HG02852 (cell line): ENCODE measurements around the gene HS3ST3B1.

Experiments used
- ATAC-seq: cut with Tn5 transposase; IDR thresholded peaks from one replicate; pipeline ENCODE4 v1.9.1; 2021; ENCODE audit warnings: mild to moderate bottlenecking, moderate library complexity; ENCODE audit not compliant: unreplicated experiment

HS3ST3B1 gene

DNA sequence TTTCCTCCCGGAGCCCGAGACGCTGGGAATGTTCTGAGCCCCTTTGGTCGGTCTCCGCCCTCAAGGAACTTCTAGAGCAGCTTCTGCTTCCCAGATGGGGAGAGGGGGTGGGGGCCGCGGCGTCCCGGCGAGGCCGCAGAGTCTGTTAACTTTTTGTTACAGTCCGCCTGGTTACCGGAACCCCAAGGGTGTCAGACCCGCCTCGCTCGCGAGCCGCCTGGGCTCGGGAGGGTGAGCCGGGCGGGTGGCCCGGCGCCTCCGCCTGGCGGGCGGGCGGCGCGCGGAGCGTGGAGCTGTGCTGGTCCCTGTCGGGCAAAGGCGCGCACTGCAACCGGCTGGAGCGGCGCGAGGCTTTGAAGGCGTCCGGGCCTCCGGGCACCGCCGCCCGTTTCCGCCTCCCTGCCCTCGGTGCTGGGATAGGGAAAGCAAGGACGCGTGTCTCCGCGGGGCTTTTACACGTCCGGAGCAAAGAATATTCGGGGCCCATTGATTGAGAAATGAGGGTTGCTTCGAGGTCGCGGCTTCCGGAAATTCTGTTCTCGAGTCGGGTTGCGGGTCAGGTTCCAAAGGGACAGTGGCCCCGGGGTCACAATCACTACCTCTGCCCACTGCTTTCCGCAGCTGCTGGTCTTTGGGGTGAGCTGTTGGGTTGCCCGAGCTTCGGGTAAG lies 1.7 kb downstream of the HS3ST3B1 start:
- peak; percentile 49 for ATAC-seq

GRCh38 chr17:14303343-14304221 lies 2.7 kb downstream of the HS3ST3B1 start:
- ATAC-seq: no peak

GRCh38 chr17:14304222-14304772 lies 3.4 kb downstream of the HS3ST3B1 start:
- ATAC-seq: no peak

GRCh38 chr17:14304773-14305517 lies 4.1 kb downstream of the HS3ST3B1 start:
- no peak for ATAC-seq

- ATAC-seq: no peak
Measured at GRCh38 chr17:14305785-14306496, 5.1 kb downstream of the HS3ST3B1 start.

GRCh38 chr17:14306596-14306995 lies 5.7 kb downstream of the HS3ST3B1 start:
- ATAC-seq: no peak

- no peak for ATAC-seq
Measured at GRCh38 chr17:14307560-14308024, 6.7 kb downstream of the HS3ST3B1 start.

- ATAC-seq: no peak
Measured at GRCh38 chr17:14308636-14308964, 7.7 kb downstream of the HS3ST3B1 start.

GRCh38 chr17:14308965-14309879 lies 8.3 kb downstream of the HS3ST3B1 start:
- ATAC-seq: peak; percentile 95

GRCh38 chr17:14310101-14310500 lies 9.2 kb downstream of the HS3ST3B1 start:
- no peak for ATAC-seq

- ATAC-seq: no peak
Measured at GRCh38 chr17:14310605-14311004, 9.7 kb downstream of the HS3ST3B1 start.

DNA sequence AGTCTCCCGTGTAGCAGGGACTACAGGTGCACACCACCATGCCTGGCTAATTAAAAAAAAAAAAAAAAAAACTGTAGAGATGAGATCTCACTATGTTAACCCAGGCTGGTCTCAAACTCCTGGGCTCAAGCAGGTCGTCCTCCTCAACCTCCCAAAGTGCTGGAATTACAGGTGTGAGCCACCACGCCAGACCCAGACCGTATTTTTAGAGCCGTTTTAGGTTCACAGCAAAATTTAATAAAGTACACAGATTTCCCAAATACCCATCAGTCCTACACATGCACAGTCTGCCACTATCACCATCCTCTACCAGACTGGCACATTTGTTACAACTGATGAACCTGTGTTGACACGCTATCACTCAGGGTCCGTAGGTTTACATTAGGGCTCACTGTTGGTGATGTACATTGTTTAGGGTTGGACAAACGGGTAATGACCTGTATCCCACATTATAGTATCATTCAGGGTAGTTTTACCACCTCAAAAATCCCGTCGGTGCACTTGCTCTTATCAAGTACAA lies 10.4 kb downstream of the HS3ST3B1 start:
- no peak for ATAC-seq

DNA sequence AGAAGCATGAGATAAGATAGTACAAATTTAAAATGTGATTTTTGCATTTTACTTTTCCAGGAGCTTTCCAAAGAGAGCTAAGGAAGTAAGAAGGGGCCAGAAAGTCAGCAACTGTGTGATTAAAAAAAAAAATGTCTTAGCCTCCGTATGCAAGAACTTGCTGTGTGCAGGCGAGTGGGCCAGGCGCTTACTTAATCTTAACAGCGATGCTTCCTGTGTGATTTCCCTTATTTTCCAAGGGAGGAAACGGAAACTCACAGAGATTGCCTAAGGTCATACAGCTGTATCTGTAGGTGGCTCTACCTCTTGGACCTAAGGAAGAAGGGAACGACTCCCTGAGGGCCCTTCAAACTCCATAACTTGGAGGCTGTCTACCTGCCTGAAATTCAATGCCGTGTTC lies 11.1 kb downstream of the HS3ST3B1 start:
- no peak for ATAC-seq

DNA sequence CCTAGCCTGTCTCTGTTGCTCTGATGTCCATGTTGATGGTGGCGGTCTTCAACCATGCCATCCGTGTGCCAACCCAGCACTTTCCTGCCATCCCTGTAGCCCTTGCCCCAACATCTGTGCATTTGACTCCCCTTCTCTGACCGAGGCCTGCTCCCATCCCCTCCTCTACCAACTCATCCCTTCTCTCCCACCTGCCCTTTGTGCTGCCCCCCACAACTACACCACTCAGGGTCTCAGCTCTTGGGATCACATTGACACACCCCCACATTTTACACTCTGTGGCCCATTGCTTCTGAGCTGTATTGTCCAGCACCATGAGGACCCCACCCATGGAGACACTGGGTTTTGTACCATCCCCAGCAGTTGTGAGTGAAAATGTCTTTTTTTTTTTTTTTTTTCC lies 11.6 kb downstream of the HS3ST3B1 start:
- no peak for ATAC-seq

GRCh38 chr17:14316126-14316832 lies 15.4 kb downstream of the HS3ST3B1 start:
- no peak for ATAC-seq

GRCh38 chr17:14317383-14317782 lies 16.5 kb downstream of the HS3ST3B1 start:
- ATAC-seq: no peak

DNA sequence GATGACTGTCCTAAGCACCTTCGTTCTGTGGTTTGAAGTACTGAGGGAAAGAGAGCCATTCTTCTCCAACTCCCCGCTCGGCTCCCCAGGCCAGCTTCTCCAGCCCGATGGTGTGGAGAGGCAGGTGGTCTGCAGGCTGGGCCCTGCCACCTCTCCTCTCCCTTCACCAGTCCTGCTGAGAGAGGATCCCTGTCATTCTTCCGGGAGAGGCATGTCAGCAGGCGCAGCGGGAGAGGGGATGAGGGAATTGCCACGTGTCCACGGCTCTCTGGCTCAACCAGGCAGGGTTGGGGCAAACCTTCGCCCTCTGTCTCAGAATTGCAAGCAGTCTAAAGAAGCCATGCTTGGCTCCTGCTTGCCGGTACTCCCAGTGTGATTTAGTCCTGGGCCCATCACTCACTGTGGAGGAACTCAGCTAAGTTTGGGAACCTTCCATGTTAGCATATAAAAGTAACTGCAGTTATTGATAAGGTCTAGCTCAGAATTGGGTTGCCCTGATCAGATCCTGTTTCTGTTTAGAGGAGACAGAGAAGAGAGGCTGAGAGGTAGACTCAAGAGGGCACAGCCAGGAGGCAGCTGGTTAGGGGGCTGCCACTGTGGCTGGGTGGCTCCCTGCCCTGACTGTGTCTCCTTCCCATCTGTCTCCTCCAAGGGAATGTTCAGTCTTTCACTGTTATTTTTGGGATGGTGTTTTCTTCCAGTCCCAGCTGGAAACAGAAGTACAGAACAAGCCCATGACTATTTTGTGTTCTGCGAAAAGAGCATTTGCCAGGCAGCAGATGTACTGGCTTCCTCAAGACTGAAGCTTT lies 17.4 kb downstream of the HS3ST3B1 start:
- ATAC-seq: no peak

- no peak for ATAC-seq
Measured at GRCh38 chr17:14318918-14319205, 18.0 kb downstream of the HS3ST3B1 start.
